Measurements from ENCODE around the gene LRP1B.

GRCh38 chr2:140986456-140986855 is 1144.4 kb downstream of the LRP1B start:
- TF ChIP-seq CTCF (IDR thresholded peaks at IDR 0.05) (no peak), POLR2A (IDR thresholded peaks at IDR 0.05) (no peak)

All from right lobe of liver (tissue), 4 donors.